Measurements from ENCODE around the gene PEPD.

Gene PEPD

GRCh38 chr19:33510462-33511194, 11.0 kb downstream of the PEPD start:
- no peak for DNase-seq

DNA sequence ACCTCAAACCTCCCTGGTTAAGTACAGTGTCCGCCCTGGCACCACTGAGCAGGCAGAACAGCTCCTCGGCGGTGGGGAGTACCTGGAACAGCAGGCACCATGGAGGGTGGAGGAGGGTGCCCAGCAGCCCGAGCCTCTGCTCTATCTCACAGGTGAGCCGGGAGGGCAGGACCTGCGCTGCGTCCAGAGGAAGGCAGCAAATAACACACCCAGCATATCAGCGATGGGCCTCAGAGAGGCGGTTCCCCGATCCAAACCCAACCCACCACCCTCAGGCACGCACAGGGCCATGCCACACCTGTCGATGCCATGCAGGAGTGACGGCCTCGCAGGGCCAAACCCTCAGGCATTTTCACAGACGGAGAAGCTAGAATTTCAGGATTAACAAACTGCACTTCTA, 11.8 kb downstream of the PEPD start:
- peak; percentile 1 for DNase-seq

GRCh38 chr19:33508941-33509614, 12.5 kb downstream of the PEPD start:
- no peak for DNase-seq

DNA sequence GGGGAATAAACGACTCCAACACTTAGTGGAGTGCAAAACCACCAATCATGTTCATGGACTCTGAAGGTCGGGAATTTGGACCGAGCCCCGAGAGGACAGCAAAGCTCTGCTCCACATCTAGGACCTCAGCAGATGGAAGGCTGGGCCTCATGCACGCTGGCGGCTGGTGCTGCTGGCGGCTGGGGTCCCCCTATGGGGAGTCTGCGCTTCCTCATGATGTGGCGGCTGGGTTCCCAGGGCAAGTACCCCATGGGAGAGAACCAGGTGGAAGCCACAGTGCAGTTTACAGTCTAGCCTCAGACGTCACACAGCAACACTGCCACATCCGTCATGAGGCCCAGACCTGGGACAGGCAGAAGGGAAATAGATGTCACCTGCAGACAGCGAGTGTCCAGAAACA, 13.2 kb downstream of the PEPD start:
- no peak for DNase-seq

DNA sequence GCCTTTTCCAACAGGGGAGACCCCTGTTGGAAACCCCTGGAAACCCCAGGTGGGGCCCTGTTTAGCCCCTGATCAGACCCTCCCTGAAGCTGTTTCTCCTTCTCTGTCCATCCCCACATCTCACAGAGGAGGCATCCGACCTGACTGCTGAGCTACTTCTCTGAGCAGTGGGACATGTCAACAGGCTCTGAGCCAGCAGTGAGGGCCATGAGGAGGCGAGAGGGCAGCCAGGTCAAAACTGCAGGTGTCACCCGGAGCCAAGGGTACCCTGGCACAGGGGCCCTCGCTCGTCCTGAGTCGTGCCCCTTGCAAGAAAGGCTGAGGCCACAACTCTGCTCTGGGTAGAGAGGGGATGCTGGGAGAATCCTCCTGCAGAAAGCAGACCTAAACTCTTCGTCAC, 13.6 kb downstream of the PEPD start:
- DNase-seq = no peak

DNA sequence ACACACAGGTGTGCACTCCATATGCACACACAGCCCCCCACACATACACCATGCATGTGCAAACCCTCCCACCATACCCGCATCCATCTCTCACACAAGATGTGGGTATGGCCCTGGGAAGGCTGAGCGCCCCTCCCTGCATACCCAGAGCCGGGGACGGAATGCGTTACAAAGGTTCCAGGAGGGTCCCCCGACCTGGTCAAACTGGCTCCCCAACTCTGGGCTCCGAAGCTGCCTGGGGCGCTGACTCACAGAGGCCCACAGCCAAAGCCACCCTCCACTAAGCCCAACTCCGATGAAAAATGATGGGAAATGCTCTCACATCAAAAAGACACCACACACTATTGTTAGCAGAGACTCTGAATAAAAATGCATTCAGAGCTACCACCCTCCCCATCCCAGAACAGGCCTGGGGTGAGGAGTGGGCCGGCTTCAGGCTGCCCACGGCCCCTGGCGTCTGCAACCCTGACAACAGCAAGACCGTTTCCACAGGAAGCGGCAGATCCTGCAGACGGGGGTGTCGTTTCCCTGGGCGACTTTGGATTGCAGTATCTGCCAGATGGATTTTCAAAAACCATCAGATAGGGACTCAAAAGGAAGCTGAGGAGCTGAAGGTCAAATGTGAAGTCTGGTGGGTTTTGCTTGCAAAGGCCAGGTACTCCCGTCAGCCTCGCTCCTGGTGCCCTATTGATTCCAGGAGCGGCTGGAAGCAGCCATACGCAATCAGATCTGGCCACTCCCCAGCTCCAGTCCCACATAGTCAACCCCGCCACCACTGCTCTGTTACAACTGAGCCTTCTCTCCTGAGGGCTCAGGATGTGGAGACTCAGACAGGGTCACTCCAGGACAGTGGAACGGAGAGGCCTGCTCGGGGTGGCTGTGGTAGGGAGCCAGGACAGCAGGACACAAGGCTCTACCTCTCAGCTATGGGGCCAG, 14.3 kb downstream of the PEPD start:
- DNase-seq = no peak

DNA sequence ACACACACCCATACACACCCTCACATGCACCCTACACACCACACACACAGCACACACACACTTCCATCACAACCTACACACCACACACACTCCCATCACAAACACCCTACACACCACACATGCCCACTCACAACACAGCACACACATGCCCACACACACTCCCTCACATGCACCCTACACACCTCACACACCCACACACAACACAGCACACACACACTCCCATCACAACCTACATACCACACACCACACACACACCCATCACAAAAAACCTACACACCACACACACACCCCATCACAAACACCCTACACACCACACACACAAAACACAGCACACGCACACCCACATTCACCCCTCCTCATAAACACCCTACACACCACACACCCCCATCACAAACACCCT, 15.1 kb downstream of the PEPD start:
- no peak for DNase-seq

- no peak for DNase-seq
Measured at GRCh38 chr19:33505823-33506222, 15.8 kb downstream of the PEPD start.

DNA sequence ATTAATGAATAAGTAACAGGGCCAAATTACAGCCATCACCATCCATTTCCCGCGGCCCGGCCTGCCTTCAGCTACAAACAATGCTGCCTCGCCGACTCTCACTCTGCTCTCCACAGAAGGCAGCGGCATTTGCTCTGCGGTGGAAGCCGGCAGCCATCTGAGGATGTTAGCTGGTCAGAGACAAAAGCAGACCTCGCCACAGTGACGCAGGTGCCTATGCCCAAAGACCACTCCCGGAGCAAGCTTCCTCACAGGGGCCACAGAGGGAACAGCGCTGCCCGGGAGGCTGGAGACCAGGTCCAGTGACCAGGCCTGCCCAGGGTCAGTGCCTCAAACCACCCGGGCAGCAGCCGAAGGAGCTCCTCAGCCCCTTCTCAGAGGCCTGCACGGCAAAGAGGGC, 16.4 kb downstream of the PEPD start:
- DNase-seq = no peak

- no peak for DNase-seq
Measured at GRCh38 chr19:33504058-33504444, 17.5 kb downstream of the PEPD start.

- DNase-seq = no peak
Measured at GRCh38 chr19:33503433-33504057, 18.0 kb downstream of the PEPD start.

DNA sequence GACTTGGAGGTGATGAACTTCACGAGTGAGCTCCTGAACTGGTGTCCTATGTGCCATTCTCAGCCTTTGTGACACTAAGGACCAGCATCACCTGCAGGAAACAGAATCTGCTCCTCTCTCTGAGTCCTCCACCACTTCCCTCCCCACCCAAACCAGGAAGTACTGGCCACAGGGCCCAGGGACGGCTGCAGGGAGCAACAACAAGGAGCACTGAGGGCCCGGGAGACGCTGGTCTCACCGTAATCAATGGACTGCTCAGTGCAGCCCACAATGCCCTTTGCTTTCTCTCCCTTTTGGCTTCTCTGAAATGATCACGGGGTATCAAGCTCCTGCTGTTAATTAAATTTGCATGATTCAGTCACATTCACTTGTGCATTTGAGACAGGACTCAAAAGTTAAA, 18.6 kb downstream of the PEPD start:
- no peak for DNase-seq

- DNase-seq = no peak
Measured at GRCh38 chr19:33502521-33502920, 19.1 kb downstream of the PEPD start.

DNA sequence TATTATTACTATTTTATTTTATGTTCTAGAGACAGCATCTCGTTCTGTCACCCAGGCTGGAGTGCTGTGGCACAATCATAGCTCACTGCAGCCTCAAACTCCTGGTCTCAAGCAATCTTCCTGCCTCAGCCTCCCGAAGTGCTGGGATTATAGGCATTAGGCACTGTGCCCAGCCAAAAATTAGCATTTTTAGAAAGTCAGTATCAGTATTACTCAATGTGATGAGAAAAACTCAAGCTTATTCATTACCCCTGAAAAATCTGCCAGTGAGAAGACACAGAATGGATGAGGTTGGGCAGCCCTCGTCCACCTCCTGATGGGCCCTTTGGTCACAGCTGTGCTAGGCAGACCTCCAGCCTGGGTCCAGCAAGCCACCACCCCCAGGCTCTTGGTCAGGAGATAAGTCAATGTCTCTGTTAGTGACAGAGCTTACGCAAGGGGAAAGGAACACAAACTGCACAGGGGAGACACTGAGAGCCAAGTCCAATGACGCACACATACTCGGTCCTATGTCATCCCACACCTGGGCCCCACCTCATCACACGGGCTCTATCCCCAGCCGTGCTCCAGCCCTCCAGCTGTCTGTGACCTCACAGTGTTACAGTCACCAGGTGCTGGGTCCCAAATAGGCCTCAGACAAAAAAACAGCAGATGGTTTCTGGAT, 19.8 kb downstream of the PEPD start:
- DNase-seq = no peak

- DNase-seq = no peak
Measured at GRCh38 chr19:33500991-33501390, 20.6 kb downstream of the PEPD start.

GRCh38 chr19:33500586-33500985, 21.0 kb downstream of the PEPD start:
- no peak for DNase-seq

- no peak for DNase-seq
Measured at GRCh38 chr19:33499671-33500506, 21.7 kb downstream of the PEPD start.

GRCh38 chr19:33499248-33499647, 22.3 kb downstream of the PEPD start:
- no peak for DNase-seq

DNA sequence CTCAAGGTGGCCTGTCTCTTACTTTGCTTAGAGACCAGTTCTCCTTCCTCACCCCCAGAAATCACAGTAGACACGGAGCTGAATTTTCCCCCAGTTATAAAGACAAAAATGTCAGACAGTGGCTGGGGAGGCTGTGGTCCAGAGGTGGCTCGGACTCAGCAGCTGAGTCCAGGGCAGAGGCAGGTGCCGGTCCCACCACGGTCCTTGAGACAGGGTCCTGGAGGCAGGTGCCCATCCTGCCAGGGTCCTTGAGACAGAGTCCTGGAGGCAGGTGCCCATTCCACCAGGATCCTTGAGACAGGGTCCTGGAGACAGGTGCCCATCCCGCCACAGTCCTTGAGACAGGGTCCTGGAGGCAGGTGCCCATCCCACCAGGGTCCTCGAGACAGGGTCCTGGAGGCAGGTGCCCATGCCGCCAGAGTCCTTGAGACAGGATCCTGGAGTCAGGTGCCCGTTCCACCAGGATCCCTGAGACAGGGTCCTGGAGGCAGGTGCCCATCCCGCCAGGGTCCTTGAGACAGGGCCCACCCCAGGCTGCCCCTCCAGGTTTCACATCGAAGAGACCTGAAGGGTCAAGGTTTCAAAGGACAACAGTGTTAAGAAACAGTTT, 23.1 kb downstream of the PEPD start:
- no peak for DNase-seq

- no peak for DNase-seq
Measured at GRCh38 chr19:33497778-33498175, 23.8 kb downstream of the PEPD start.

DNA sequence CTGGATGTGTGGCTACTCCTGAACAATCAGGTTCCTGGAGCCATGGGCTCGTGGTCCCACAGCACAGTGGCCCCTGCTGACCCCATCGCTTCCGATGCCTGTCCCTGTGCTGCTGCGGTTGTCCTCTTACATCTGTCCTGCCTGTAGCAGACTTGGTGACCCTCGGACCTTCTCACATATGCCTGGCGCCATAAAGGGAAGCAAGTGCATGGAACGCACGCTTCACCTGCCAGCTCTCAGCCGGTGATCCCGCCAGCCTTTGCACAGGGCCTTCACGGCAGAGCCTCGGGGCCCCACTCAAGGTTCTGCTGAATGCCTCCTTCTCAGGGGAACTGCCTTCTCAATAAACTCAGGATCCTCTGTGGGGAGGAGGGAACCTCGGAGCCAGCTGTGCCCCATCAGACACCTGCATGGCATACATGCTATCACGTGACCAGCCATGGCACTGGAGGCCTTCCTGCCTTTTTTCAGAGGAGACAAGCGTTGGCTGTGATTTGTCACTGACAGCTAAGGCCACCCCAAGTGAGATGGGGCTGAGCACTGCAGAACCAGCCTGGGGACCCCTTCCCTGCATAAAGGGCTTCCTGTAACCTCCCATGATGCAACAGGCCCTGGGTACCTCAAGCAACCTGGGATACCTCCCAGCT, 24.3 kb downstream of the PEPD start:
- DNase-seq = no peak

Data from NCI-H1417 treated with DMSO at 0.1 percent for 48 hours (cell line).